H1 (cell line): ENCODE data around the gene DOCK1. TPM values are rescaled to one million over a fixed set of nuclear protein-coding genes. Genes with fewer than 3 reads are reported as not detected.

ENCODE experiments used
- CTCF ChIA-PET: fragments of 300-600 bp; sonication (Branson Sonifier 250); formaldehyde crosslinking; loops from one replicate; lab custom pipeline; 2021; ENCODE audit not compliant: partially characterized antibody; lab: Charles Lee
- POLR2A ChIA-PET: fragments of 300-600 bp; sonication (Branson Sonifier 250); formaldehyde crosslinking; loops from one replicate; lab custom pipeline; 2021; ENCODE audit warnings: inconsistent platforms; ENCODE audit not compliant: partially characterized antibody; lab: Charles Lee
- DNase-seq, 2 experiments: peaks; one replicate each; pipeline versions ENCODE4 v3.0.0 to v3.0.0-alpha.2; 2010 to 2022; ENCODE audit warnings: low spot score in 2 of 2, low read depth in 1 of 2, mixed read lengths in 1 of 2
- FAIRE-seq: peaks from 2 replicates; lab custom pipeline; 2011; peaks lifted over from hg19 to GRCh38; lab: Jason Lieb, UNC
- H2AFZ ChIP-seq: 2 replicates; pipeline ENCODE4 v1.8.1; 2012; ENCODE audit warnings: low read length, inconsistent platforms
- H2AK5ac ChIP-seq: 2 replicates; pipeline ENCODE4 v1.6.1; 2013; ENCODE audit warnings: low read depth, low read length
- H2BK120ac ChIP-seq: replicated peaks from 2 replicates; pipeline ENCODE3; 2013; ENCODE audit warnings: low read depth, low read length, inconsistent platforms
- H2BK12ac ChIP-seq: 2 replicates; pipeline ENCODE4 v1.6.1; 2013; ENCODE audit warnings: low read depth, low read length
- H2BK15ac ChIP-seq: 2 replicates; pipeline ENCODE4 v1.6.1; 2013; ENCODE audit warnings: low read length
- H2BK20ac ChIP-seq: 2 replicates; pipeline ENCODE4 v1.6.1; 2013; ENCODE audit warnings: low read length
- H2BK5ac ChIP-seq: 2 replicates; pipeline ENCODE4 v1.6.1; 2013; ENCODE audit warnings: low read depth, low read length
- H3K14ac ChIP-seq: 2 replicates; pipeline ENCODE4 v1.6.1; 2013; ENCODE audit warnings: inconsistent platforms; ENCODE audit not compliant: insufficient read length
- H3K18ac ChIP-seq: 2 replicates; pipeline ENCODE4 v1.6.1; 2013; ENCODE audit warnings: low read length; ENCODE audit errors: extremely low read depth
- H3K23ac ChIP-seq: 2 replicates; pipeline ENCODE4 v1.6.1; 2013; ENCODE audit warnings: inconsistent platforms; ENCODE audit not compliant: insufficient read length
- H3K23me2 ChIP-seq: 2 replicates; pipeline ENCODE4 v1.6.1; 2013; ENCODE audit warnings: low read depth, low read length
- H3K27ac ChIP-seq: 2 replicates; pipeline ENCODE4 v1.6.1; 2011; ENCODE audit warnings: low read depth, low read length, inconsistent platforms
- H3K27me3 ChIP-seq, 4 experiments: replicated peaks in 1 of 4; 1 replicate in 1 of 4; 2 replicates in 3 of 4; pipeline versions ENCODE4 v1.6.1 to v1.8.1; 2011 to 2013; ENCODE audit warnings: low read length in 3 of 4, mild to moderate bottlenecking in 3 of 4, inconsistent platforms in 2 of 4, mixed read lengths in 2 of 4, moderate library complexity in 1 of 4; ENCODE audit not compliant: control insufficient read depth in 3 of 4, insufficient read depth in 3 of 4; ENCODE audit errors: extremely low read depth in 1 of 4
- H3K36me3 ChIP-seq, 4 experiments: 2 replicates each; pipeline versions ENCODE4 v1.6.1 to v1.8.1; 2011 to 2013; ENCODE audit warnings: mild to moderate bottlenecking in 4 of 4, low read length in 3 of 4, moderate library complexity in 2 of 4, control low read depth in 1 of 4, inconsistent platforms in 1 of 4; ENCODE audit not compliant: insufficient read depth in 4 of 4, control insufficient read depth in 2 of 4
- H3K4ac ChIP-seq: replicated peaks from 2 replicates; pipeline ENCODE3; 2013; ENCODE audit warnings: low read length, low read depth, mixed read lengths, inconsistent platforms; ENCODE audit not compliant: insufficient read length
- H3K4me1 ChIP-seq, 4 experiments: replicated peaks in 1 of 4; 1 replicate in 1 of 4; 2 replicates in 3 of 4; pipeline versions ENCODE4 v1.6.1 to v1.8.1; 2011 to 2013; ENCODE audit warnings: low read length in 3 of 4, inconsistent platforms in 2 of 4, mixed read lengths in 1 of 4; ENCODE audit not compliant: insufficient read depth in 4 of 4, control insufficient read depth in 3 of 4
- H3K4me2 ChIP-seq, 2 experiments: 2 replicates each; pipeline versions ENCODE4 v1.6.1 to v1.8.1; 2011 to 2013; ENCODE audit warnings: low read depth in 2 of 2, low read length in 2 of 2, control low read depth in 1 of 2, inconsistent platforms in 1 of 2, mild to moderate bottlenecking in 1 of 2; ENCODE audit not compliant: insufficient read depth in 1 of 2
- H3K4me3 ChIP-seq, 4 experiments: fragments of 200-600, 300-600 bp in 1 of 4; sonication (generic), shearing (Covaris generic), sonication (Bioruptor Twin) in 1 of 4; 2 replicates each; pipeline versions ENCODE4 v1.5.1 to v1.8.1; 2011 to 2016; ENCODE audit warnings: low read length in 4 of 4, low read depth in 3 of 4, control low read depth in 2 of 4, inconsistent platforms in 2 of 4, mild to moderate bottlenecking in 2 of 4, mixed read lengths in 1 of 4, moderate library complexity in 1 of 4; ENCODE audit not compliant: insufficient read depth in 2 of 4; ENCODE audit errors: extremely low read depth in 1 of 4
- H3K56ac ChIP-seq: replicated peaks from 2 replicates; pipeline ENCODE3; 2013; ENCODE audit warnings: low read depth, mild to moderate bottlenecking, mixed read lengths, low read length, inconsistent platforms; ENCODE audit not compliant: insufficient read length
- H3K79me1 ChIP-seq: 2 replicates; pipeline ENCODE4 v1.6.1; 2013; ENCODE audit warnings: low read depth, low read length, control low read depth
- H3K79me2 ChIP-seq, 2 experiments: 2 replicates each; pipeline versions ENCODE4 v1.6.1 to v1.8.1; 2012 to 2013; ENCODE audit warnings: low read length in 2 of 2, mild to moderate bottlenecking in 2 of 2, inconsistent platforms in 1 of 2; ENCODE audit not compliant: insufficient read depth in 2 of 2, control insufficient read depth in 1 of 2
- H3K9ac ChIP-seq, 4 experiments: replicated peaks in 1 of 4; 1 replicate in 1 of 4; 2 replicates in 3 of 4; pipeline versions ENCODE4 v1.6.1 to v1.8.1; 2011 to 2013; ENCODE audit warnings: low read depth in 3 of 4, low read length in 3 of 4, control low read depth in 2 of 4, mild to moderate bottlenecking in 2 of 4, moderate library complexity in 2 of 4, inconsistent platforms in 1 of 4; ENCODE audit errors: extremely low read depth in 1 of 4
- H3K9me3 ChIP-seq, 2 experiments: 2 replicates each; pipeline versions ENCODE4 v1.6.1 to v1.8.1; 2012 to 2013; ENCODE audit warnings: mild to moderate bottlenecking in 2 of 2, moderate library complexity in 2 of 2, control low read depth in 1 of 2, inconsistent platforms in 1 of 2, low read depth in 1 of 2, low read length in 1 of 2, mixed read lengths in 1 of 2; ENCODE audit not compliant: insufficient read depth in 2 of 2
- H4K20me1 ChIP-seq, 2 experiments: replicated peaks in 1 of 2; 2 replicates each; pipeline versions ENCODE3 to v1.8.1; 2011 to 2013; ENCODE audit warnings: inconsistent platforms in 2 of 2, low read length in 2 of 2, mild to moderate bottlenecking in 1 of 2; ENCODE audit not compliant: insufficient read depth in 2 of 2, control insufficient read depth in 1 of 2
- H4K5ac ChIP-seq: 2 replicates; pipeline ENCODE4 v1.6.1; 2013; ENCODE audit warnings: low read length, low read depth, mixed read lengths, inconsistent platforms; ENCODE audit not compliant: insufficient read length
- H4K8ac ChIP-seq: 2 replicates; pipeline ENCODE4 v1.8.0; 2013; ENCODE audit warnings: mild to moderate bottlenecking, moderate library complexity, low read length, inconsistent platforms; ENCODE audit not compliant: insufficient read depth; ENCODE audit errors: extremely low read depth
- H4K91ac ChIP-seq: replicated peaks from 2 replicates; pipeline ENCODE3; 2013; ENCODE audit warnings: low read length, mixed read lengths, inconsistent platforms; ENCODE audit not compliant: insufficient read length
- BCL11A ChIP-seq, 2 experiments: IDR thresholded peaks; one replicate each; pipeline ENCODE4 v1.6.1; 2011; ENCODE audit warnings: low read depth in 2 of 2, low read length in 2 of 2, mild to moderate bottlenecking in 2 of 2
- CTCF ChIP-seq, 3 experiments: IDR thresholded peaks; 1 replicate in 2 of 3; 2 replicates in 1 of 3; pipeline versions ENCODE4 v1.5.1 to v1.6.1; 2011; ENCODE audit warnings: low read length in 3 of 3, mild to moderate bottlenecking in 3 of 3, inconsistent platforms in 2 of 3, low read depth in 1 of 3, moderate library complexity in 1 of 3; ENCODE audit not compliant: insufficient read depth in 1 of 3; ENCODE audit errors: control extremely low read depth in 1 of 3
- EGR1 ChIP-seq: IDR thresholded peaks from 2 replicates; pipeline ENCODE4 v1.6.1; 2011; ENCODE audit warnings: low read depth, low read length, borderline replicate concordance
- WGBS, 2 experiments: shearing (Covaris generic) in 1 of 2; methylation state at CpG; one replicate each; pipeline versions ENCODE4 v1.1.6 to v1.1.7; 2013 to 2015; ENCODE audit warnings: low lambda C conversion rate in 2 of 2, mixed read lengths in 2 of 2, inconsistent platforms in 1 of 2, low coverage in 1 of 2, missing lambda C conversion rate in 1 of 2; ENCODE audit not compliant: insufficient replicate concordance in 2 of 2, insufficient coverage in 1 of 2, insufficient read length in 1 of 2; ENCODE audit errors: extremely low coverage in 1 of 2, missing lambda C conversion rate in 1 of 2; 5-methylcytosine and 5-hydroxymethylcytosine counted together
- polyA plus RNA-seq, 7 experiments: library from polyadenylated mRNA; depleted of rRNA in 3 of 7; stranded (reverse) in 5 of 7; unstranded in 2 of 7; fragments of >200 nt in 5 of 7; fragments of 200-250 nt in 2 of 7; gene quantifications; 1 replicate in 5 of 7; 2 replicates in 1 of 7; 4 replicates in 1 of 7; pipeline versions ENCODE4 v1.2.1 to v1.2.3, GENCODE V29; 2011 to 2013; ENCODE audit warnings: missing spikeins in 2 of 7, mixed read lengths in 2 of 7
- total RNA-seq: library from RNA; stranded (reverse); fragmentation: NEBNext Ultra II Directional; extraction: Animal tissue kit (Norgen Biotek cat#: 25700); gene quantifications from 2 replicates; pipeline ENCODE4 v1.2.1, GENCODE V29; 2021

DOCK1 gene
- total and polyA plus RNA-seq, 2 of the 8 experiments (the other 6 are each of a cell fraction or from before 2014, with no cell fraction given), result 11.6 to 53.0 TPM

GRCh38 chr10:126913316-126913715, 8.1 kb downstream of the DOCK1 start:
- Histone ChIP-seq H2BK12ac (no peak overlapping the region), H3K14ac (no peak overlapping the region), H2BK5ac (no peak overlapping the region), H2AFZ (no peak overlapping the region), H2BK120ac (no peak overlapping the region), H3K27me3 (no peaks in the 10 kb centered on the region), H3K23me2 (no peaks in the 10 kb centered on the region), H3K79me1 (peaks cover 32% of the 10 kb centered on the region), H3K9me3 (no peaks in the 10 kb centered on the region), H3K4ac (no peak overlapping the region), H4K5ac (no peak overlapping the region), H3K27ac (no peak overlapping the region), H3K36me3 (no peaks in the 10 kb centered on the region), H2BK20ac (no peak overlapping the region), H3K9ac (no peak overlapping the region), H2BK15ac (no peak overlapping the region), H4K8ac (no peak overlapping the region), H4K20me1 (peaks cover 17 to 33% of the 10 kb centered on the region in 2 experiments), H2AK5ac (no peak overlapping the region), H3K4me1 (peaks cover 0 to 12% (median 2%) of the 10 kb centered on the region in 4 experiments; a peak in 3 of 7 replicates), H4K91ac (no peak overlapping the region), H3K56ac (no peak overlapping the region), H3K4me3 (no peak overlapping the region), H3K4me2 (no peak overlapping the region), H3K18ac (no peak overlapping the region), H3K23ac (no peak overlapping the region), H3K79me2 (peaks cover 22 to 95% of the 10 kb centered on the region in 2 experiments)
- DNase-seq (no peak), FAIRE-seq (no peak)
- POLR2A ChIA-PET, result interaction anchor here (0.6 kb wide), 1 partner anchor 76 kb away, joined by 4 read pairs; no protein-coding TSS in a partner anchor
- TF ChIP-seq CTCF (IDR thresholded peaks at IDR 0.05; ENCODE audit: control extremely low read depth in 1 of 3, insufficient read depth in 1 of 3, low read depth in 1 of 3, low read length in 3 of 3) (peak in 1 of 3 experiments; percentile 8; a peak in 1 of 4 replicates), EGR1 (0 out of 2 replicates have a peak, but pooled peaks have one; percentile 30), BCL11A (IDR thresholded peaks at IDR 0.05; ENCODE audit: low read depth in 2 of 2, low read length in 2 of 2) (no peak)
- CTCF ChIA-PET, result interaction anchor here (0.6 to 2.0 kb wide), 11 partner anchors 10 to 1777 kb away, joined by 3 to 8 read pairs (median 3); no protein-coding TSS in a partner anchor
- 93% methylated on average over 11 of the region's 11 CpGs; no CpG with 5 or more reads in 1 of the 2 experiments for WGBS, 2 experiments
